NCI-H345 treated with DMSO at 0.1 percent for 48 hours (cell line): Measurements from ENCODE around the gene FKBP8.

ENCODE experiments used
- DNase-seq: peaks from one replicate; lab custom pipeline; 2025; ENCODE audit not compliant: unreplicated experiment; lab: John Stamatoyannopoulos, UW

FKBP8 gene

GRCh38 chr19:18522124-18522861 is 21.1 kb downstream of the FKBP8 start:
- DNase-seq: peak; percentile 94

GRCh38 chr19:18521692-18522123 is 21.7 kb downstream of the FKBP8 start, which contains the start of gene ELL:
Gene ELL, minus strand, starts transcription at chr19:18522070. Its CDS starts 15 bp downstream, at chr19:18522055.
- DNase-seq: no peak

- no peak for DNase-seq
These were observed 22.3 kb downstream of the FKBP8 start for GRCh38 chr19:18520848-18521691.

- no peak for DNase-seq
These were observed 23.2 kb downstream of the FKBP8 start for GRCh38 chr19:18519962-18520847.

- no peak for DNase-seq
These were observed 24.7 kb downstream of the FKBP8 start for GRCh38 chr19:18518639-18519038.

GRCh38 chr19:18517606-18518005 is 25.8 kb downstream of the FKBP8 start:
- no peak for DNase-seq

GRCh38 chr19:18515959-18516358 is 27.4 kb downstream of the FKBP8 start:
- no peak for DNase-seq

- no peak for DNase-seq
These were observed 28.3 kb downstream of the FKBP8 start for GRCh38 chr19:18514800-18515682.

- no peak for DNase-seq
These were observed 29.5 kb downstream of the FKBP8 start for GRCh38 chr19:18513868-18514267.

GRCh38 chr19:18510216-18510615 is 33.2 kb downstream of the FKBP8 start:
- no peak for DNase-seq

- no peak for DNase-seq
These were observed 34.8 kb downstream of the FKBP8 start for GRCh38 chr19:18508585-18508984.

GRCh38 chr19:18507727-18508440 is 35.5 kb downstream of the FKBP8 start:
- DNase-seq: no peak

GRCh38 chr19:18507021-18507726 is 36.2 kb downstream of the FKBP8 start:
- DNase-seq: no peak

- no peak for DNase-seq
These were observed 37.1 kb downstream of the FKBP8 start for GRCh38 chr19:18506101-18506930.

- DNase-seq: no peak
These were observed 38.3 kb downstream of the FKBP8 start for GRCh38 chr19:18504886-18505610.

- no peak for DNase-seq
These were observed 39.1 kb downstream of the FKBP8 start for GRCh38 chr19:18503971-18504885.
